A172 (cell line): ENCODE data around the gene C17orf67. TPM values are rescaled to one million over a fixed set of nuclear protein-coding genes. Genes with fewer than 3 reads are reported as not detected.
A peak's percentile ranks its signal among the peaks of the same experiment; 100 is the strongest.

Source experiments
- DNase-seq: peaks from one replicate; pipeline ENCODE4 v3.0.0-alpha.2; 2015; ENCODE audit warnings: low spot score
- total RNA-seq: library from RNA; depleted of rRNA; stranded (reverse); fragments of >200 nt; shearing (Covaris generic); gene quantifications from 2 replicates; pipeline ENCODE4 v1.2.3, GENCODE V29; 2014; rRNA removed

C17orf67 gene, protein sequence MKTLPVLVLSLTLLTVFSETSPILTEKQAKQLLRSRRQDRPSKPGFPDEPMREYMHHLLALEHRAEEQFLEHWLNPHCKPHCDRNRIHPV
- 0.76 and 1.8 TPM in 2 replicates for total RNA-seq

DNA sequence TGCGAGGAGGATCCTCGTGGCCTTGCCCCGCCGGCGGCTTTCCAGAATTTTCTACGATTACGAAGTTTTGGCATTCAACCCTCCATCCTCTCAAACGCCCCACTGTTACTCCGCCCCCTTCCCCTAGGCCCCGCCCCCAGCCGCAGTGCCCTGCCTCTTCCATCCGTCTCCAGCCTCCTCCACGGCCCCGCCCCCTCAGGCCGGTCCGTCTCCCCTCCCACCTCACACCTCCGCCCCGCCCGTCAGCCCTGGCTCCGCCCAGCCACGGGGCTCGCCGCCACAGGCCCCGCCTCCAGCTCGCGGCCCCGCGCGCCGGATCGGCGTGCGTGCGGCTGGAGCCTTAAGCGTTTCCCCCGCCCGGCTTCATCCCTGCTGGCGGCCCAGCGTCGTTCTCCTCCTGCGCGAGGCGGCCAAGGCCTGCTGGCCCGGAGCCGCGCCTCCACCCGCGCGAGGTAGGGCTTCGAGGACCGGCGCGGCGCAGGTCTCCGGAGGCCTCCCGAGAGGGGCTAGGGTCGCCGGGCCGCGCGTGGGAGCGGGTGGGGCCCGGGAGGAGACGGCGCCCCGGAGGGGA, at the start of gene C17orf67, which contains the start of gene DGKE:
Gene C17orf67, minus strand, starts transcription at position 112 of the 571 bp plus-strand sequence. CDS start 18,110 bp downstream, outside the sequence.
Gene DGKE, plus strand, starts transcription at position 343 of the 571 bp plus-strand sequence. CDS start 645 bp downstream, outside the sequence.
- DNase-seq: peak; percentile 81

DNA sequence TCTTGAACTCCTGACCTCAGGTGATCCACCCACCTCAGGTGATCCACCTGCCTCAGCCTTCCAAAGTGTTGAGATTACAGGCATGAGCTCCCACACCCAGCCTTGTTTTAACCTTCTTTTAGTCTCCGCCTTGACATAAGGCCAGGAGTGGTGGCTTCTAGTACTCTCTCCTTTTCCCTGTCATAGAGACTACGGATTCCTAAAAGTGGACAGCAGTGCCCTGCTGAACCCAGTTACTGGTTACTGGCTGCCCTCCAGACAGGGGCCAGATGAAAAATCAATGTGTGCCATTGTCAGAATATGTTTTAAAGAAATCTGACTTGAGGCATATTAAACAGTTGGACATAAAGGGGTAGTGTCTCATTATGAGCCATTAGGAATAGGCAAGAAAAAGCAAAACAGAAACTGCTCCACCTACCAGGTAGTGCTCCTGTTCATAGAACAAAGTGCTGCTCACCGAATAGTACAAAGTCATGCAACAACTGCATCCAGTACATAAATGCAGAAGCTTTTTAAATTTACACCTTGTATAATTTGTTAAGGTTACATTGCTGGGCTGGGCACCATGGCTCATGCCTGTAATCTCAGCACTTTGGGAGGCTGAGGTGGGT, 48.1 kb upstream of the C17orf67 start:
- DNase-seq: no peak

DNA sequence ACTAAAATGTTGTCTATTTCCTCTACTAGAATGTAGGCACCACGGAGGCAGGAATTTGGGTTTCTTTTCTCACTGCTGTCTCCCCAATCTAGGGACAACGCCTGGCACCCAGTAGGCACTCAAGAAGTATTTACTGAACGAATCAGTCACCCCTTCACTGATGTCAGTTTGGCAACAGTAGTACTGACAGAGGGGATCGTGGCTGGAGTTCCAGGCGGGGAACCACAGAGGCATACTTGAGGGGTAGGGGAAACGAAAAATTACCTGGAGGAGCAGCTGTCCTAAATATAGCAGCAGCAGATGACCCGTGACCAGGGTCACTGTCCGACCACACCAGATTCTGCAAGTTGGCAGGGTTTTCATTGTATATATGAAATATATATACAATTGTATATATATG, 46.9 kb upstream of the C17orf67 start:
- DNase-seq: no peak

DNA sequence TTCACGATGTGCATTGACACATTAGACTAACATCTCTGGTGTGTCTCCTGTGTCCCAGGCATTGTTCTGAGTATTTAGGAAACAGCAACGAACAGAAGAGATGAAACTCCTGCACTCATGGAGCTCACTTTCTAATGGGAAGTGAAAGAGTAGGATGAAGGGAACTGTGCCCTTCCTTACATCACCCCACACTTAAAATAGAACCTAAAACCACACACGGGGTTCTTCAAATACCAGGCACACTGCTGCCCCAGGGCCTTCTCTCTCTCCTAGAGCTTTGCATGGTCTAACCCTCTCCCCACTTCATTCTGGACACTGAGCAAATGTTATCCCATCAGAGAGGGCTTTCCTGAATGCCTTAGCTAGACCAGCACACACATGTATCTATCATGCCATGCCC, 46.4 kb upstream of the C17orf67 start:
- DNase-seq: no peak

DNA sequence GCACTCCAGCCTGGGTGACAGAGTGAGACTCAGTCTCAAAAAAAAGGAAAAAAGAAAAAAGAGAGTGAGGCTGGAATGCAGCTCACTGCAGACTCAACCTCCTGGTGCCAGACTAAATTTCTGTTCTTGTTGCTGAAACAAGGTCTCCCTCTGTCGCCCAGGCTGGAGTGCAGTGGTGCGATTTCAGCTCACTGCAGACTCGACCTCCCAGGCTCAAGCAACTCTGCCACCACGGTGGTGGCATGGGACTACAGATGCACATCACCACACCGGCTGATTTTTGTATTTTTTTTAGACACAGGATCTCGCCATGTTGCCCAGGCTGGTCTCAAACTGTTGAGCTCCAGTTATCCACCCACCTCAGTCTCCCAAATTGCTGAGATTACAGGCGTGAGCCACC, 45.6 kb upstream of the C17orf67 start:
- DNase-seq: no peak

DNA sequence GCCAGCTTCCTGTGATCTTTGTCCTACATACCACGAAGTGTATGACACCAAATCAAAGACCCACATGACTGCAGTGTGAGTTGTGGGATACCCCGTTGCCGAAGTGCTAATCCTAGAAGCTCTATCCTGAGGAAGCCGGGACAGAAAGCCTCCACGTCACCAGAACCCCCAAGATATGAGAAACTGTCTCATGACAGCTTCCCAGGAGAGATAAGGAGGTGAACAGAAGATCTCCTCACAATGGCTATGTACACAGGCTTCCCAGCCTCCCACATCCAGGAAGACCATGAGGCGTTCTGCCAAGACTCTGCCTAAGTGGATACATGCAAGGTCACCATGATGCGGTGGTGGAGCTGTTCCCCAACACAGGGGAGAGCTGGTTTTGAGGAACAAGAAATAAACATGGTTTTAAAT, 43.1 kb upstream of the C17orf67 start:
- DNase-seq: no peak

DNA sequence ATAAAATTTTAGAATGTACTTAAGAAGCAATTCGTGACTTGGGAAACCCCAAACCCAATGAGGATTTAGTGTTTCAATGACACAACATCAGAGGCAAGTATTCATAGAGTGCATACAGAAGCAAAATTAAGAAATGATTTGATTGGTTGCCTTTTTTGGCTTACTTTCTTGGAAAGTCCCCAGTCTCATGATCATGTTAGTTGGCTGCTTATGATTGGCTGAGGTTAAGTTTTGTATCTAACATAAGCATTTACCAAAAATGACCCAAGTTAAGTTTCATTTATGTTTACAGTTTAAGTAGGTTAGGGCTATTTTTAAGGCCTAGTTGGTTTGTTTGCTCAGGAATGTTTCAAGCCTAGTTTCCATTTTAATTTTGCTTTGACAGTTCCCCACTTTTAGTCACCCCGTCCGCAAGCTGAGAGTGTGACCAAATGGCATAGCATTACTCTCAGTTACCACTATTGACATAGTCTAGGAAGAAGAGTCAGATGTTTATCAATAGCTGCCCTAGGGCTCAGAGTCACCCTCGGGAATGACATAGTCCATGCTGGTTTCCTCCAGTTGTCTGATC, 36.4 kb upstream of the C17orf67 start:
- no peak for DNase-seq

DNA sequence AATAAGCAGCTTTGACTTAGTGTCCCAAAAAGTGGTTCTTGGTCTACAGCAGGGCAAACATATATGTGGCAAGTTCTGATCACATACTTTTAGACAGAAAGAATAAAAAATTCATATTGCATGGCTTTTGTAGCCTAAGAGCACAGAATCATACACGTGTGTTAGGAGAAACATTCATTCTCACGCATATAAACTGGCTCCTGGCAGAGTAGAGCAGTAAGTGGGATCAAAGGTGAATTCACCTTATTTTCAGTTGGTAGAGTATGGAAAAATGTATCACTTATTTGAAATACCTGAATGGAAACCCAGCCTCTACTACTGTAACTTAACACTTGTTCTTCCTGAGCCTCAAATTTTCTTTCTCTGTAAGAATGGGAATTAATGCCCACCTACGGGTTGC, 35.0 kb upstream of the C17orf67 start:
- DNase-seq: no peak

DNA sequence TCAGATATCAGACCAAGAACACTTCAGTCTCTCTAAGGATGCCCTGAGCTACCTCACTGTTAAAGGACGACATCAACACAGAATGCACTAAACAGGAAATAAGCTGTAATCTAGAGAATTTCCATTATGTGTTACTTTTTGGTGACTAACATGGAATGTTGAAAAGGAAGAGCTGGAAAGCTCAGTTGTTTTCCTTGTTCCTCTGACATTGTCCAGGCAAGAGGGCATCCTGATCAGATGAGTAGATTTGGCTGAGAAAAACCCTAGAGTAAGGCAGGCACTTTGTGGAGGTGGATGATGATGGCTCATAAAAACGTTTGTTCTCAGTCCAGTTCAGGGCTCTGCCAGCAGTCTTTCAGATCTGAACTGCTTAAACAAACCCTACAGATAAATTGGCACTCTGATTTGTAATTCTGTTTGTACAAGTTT, 34.2 kb upstream of the C17orf67 start:
- DNase-seq: peak; percentile 57

DNA sequence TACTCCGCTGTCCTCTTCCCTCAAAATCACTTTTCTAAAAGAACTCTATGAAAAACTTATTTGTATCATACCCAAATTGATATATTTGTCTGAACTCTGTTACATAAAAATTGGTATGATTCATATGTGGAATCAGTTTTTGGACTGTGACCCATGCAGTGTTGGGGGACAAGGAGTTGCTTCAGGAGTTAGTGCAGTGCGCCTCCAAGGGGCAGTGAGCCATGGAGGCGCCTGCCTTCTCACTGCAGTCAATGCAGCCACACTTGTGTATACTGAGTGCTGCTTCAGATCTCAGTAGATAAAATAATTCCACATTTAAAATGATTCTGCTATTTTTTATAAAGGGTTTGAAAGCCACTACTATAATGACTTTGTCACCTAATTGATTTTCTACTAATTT, 32.8 kb upstream of the C17orf67 start:
- DNase-seq: no peak

DNA sequence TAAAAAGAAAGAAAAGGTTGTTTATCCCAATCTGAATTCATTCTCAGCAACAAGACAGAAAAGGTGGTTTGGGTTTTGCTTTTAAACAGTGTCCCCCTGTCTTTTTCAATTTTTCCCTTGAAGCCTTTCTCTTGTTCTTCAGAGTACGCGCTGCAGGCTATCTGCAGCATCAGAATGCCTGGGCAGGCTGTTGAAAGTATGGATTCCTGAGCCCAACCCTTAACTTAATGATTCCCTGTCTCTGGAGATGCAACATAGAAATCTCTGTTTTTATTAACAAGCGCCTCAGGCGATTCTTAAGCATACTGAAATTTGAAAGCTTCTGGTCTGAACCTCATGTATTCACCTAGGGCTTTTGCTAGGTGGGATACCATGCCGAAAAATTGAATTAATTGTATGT, 32.4 kb upstream of the C17orf67 start:
- DNase-seq: no peak

DNA sequence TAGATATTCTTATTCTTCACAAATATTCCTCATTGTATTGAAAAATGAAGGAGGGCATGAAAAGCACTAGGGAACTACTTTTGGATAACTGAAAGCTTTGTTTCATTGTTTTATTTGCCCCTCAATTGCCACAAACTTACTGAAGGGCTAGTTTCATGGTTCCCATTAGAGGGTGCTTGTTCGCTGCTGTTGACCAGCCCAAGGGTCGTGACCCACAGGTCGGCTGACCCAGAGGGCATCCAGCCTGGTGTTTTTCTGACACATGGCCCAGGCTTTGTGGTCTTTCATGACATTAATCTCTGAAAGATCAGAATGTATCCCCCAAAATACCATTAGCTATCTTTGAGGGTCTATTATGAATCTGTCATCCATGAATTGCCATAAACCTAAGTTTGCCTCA, 30.3 kb upstream of the C17orf67 start:
- no peak for DNase-seq

DNA sequence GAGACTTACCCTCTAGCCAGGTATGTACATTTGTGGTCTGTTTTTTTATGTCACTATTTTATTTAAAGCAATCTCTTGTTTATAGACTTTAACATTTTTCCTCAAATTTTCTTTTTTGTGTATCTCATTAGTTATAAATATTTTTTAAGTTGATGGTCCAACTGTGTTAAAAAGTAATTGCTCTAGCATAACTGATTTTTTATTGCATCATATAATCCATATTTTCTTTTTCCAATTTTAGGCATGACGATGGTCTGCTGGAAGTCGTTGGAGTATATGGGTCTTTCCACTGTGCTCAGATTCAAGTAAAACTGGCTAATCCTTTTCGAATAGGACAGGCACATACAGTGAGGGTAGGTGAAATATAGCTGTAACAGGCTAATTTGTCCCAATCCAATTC, 28.2 kb upstream of the C17orf67 start:
- DNase-seq: no peak

DNA sequence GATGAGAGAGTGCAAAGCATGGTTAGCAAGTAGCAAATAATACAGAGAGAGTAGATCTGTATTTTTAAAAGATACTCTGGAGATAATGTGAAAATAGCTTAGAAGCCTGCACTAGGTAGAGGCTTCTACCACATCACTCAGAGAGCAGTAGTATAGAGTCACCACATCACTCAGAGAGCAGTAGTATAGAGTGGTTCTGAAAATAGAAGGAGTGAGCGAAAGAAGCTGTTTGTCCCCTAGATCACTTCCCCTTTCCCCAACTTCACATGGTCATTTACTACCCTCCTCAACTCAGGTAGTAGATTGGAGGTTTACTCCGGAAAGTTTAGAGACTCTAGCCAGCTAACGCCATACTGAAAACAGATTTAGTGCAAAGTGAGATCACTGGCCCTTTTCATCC, 17.3 kb upstream of the C17orf67 start:
- no peak for DNase-seq

DNA sequence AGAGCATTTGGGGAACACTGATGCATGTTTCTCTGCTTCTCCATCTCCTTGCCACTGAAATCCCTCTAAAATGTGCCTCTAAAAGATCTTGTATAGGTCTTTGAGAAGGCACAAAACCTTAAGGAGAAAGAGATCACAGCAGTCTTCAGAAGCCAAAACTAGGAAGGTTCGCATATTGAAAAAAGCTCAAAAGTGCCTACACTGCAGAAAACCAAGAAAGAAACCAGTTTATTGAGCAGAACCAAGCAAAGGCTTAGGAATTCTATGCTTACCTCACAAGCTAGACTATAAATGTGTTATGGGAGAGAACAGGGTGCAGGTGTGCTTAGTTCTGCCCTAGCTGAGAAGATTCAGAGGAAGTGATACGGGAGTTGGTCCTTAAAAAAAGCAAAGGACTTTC, 16.9 kb upstream of the C17orf67 start:
- DNase-seq: no peak

DNA sequence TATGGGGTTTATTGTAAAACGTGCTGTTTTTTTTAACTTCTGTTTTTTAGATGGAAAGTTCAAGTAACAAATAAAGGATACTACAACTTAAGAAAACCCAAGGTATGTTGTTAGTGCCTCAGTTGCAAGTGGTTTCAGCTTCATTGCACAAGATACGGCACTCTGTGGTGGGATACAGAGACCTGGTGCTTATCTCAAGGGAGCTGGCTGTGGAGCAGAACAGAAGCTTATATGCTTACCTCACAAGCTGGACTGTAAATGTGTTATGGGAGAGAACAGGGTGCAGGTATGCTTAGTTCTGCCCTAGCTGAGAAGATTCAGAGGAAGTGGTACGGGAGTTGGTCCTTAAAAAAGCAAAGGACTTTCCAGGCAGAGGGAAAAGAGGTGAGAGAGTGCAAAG, 15.4 kb upstream of the C17orf67 start:
- no peak for DNase-seq

DNA sequence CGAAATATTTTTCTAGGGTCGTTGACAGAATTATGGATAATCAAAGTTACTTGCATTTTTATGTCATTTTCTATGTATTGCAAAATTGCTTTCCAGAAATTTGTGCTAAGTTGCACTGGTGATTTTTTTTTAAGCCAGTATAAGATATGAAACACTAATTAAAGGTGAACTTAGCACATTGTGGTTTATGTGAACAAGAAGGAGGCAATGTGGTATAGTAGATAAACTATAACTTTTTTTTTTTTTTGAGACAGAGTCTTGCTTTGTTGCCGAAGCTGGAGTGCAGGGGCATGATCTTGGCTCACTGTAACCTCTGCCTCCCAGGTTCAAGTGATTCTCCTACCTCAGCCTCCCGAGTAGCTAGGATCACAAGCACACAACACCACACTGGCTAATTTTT, 13.4 kb upstream of the C17orf67 start:
- DNase-seq: no peak

DNA sequence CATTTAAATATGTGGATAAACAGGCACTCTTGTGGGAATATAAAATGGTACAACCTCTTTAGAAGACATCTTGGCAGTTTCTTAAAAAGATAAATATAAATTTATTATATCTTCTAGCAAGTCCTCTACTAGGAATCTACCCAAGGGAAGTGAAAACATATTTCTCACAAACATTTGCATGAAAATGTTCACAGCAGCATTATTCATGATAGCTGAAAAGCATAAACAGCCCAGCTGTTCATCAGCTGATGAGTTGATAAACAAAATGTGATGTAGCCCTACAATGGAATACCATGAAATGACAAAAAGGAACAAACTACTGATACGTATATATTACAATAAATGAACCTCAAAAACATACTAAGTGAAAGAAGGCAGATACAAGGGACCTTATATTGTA, 12.2 kb upstream of the C17orf67 start:
- no peak for DNase-seq

DNA sequence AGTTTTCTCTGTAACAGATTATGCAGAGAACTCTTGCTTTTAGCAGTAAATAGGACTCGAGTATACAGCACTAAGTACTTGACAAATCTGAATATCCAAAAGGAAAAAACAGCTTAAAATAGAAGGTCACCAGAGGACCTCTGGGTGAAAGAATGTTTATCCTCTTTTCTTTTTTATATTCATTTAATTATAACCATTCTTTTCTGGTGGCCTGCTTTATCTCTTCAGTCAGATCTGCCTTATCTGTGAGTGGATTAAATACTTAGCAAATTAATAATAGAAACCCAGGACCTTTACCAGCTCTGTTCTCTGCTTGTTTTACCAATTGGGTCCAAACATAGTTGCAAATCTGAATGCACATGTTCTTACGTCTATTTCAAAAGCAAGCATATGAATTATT, 8.9 kb upstream of the C17orf67 start:
- no peak for DNase-seq

DNA sequence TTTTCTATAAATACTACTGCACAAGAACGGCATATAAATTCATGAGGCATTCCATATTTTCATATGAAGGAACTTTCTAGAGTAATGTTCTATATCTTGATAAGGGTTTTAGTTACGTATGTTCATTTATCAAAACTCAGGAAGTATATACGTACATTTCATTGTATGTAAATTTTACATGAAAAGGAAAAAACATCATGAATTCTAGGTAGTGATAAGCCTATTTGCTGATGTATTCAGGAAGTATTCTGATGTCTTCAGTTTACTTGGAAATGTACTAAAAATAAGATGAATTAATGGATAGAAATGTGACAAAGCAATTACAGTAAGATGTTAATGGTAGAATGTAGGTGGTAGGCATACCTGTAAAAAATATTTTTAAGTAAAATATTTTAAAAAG, 5.0 kb upstream of the C17orf67 start:
- DNase-seq: no peak

DNA sequence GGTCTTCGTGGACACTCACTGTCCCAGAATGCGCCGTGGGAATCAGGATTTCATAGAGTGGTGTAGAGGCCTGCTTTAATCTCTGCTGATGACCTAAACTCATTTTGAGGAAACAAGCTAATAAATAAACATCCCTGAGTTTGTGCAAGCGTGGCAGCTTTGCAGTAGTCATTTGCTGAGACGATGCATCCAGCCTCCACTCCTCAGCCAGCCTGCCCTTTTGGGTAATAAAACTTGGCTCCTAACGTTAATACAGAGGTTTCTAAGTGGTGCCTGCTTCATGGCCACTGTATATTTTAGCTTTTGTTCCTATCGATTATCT, 1.5 kb upstream of the C17orf67 start:
- no peak for DNase-seq

DNA sequence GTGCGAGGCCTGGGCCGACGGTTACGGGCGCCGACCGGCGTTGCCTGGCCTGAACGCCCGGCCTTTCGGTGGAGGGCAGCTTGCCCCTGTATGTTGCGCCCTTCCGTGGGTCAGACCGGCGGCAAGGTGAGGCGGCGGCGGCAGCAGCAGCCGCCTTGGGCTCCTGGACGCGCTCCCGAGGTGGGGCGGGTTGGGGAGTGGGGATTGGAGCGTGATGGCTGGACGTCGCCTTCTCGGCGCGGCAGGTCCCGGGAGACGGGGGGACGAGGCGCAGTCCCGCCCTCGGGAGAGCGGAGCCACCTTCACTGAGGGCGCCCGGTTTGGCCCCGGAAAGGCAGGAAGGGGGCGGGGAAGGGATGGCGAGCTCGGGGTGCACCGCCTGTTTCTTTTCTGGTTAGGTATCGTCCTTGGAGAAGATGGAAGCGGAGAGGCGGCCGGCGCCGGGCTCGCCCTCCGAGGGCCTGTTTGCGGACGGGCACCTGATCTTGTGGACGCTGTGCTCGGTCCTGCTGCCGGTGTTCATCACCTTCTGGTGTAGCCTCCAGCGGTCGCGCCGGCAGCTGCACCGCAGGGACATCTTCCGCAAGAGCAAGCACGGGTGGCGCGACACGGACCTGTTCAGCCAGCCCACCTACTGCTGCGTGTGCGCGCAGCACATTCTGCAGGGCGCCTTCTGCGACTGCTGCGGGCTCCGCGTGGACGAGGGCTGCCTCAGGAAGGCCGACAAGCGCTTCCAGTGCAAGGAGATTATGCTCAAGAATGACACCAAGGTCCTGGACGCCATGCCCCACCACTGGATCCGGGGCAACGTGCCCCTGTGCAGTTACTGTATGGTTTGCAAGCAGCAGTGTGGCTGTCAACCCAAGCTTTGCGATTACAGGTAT, 902 bp upstream of the C17orf67 start:
- no peak for DNase-seq
